Ovary (tissue), 3 donors: Measurements from ENCODE around the gene PKMYT1.

Experiments used
- EP300 ChIP-seq: sonication (generic); formaldehyde crosslinking; IDR thresholded peaks from one replicate; pipeline ENCODE4 v1.6.1; 2017; ENCODE audit warnings: antibody characterized with exemption
- TF ChIP-seq, protein P1 (sequence below), 3 donors: fragments of 450-650 bp in 2 of 3; fragments of 200-600 bp in 1 of 3; IDR thresholded peaks; one replicate each; pipeline versions ENCODE4 v1.5.1 to v1.8.0; 2016 to 2022; ENCODE audit warnings: antibody characterized with exemption in 3 of 3, mild to moderate bottlenecking in 1 of 3
- donor health status: DM: no; HTN: no; CAD: no.

DNA sequence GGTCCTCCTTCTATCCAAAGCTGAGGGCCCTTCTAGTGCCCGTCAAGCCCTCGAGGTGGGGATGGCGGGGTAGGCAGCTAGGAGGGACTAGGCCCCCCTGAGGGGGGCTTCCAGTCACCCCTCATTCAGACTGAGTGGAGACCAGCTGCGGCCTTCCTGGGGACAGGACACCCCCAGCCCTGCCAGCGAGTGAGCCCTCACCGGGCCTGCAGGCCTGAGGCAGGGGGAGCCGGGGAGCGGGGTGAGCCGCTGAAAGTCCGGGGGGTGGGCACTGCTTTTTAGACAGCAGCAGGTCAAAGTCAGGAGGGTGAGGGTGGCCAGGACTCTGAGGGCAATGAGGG, 24.8 kb downstream of the PKMYT1 start:
- TF ChIP-seq, protein P1, sequence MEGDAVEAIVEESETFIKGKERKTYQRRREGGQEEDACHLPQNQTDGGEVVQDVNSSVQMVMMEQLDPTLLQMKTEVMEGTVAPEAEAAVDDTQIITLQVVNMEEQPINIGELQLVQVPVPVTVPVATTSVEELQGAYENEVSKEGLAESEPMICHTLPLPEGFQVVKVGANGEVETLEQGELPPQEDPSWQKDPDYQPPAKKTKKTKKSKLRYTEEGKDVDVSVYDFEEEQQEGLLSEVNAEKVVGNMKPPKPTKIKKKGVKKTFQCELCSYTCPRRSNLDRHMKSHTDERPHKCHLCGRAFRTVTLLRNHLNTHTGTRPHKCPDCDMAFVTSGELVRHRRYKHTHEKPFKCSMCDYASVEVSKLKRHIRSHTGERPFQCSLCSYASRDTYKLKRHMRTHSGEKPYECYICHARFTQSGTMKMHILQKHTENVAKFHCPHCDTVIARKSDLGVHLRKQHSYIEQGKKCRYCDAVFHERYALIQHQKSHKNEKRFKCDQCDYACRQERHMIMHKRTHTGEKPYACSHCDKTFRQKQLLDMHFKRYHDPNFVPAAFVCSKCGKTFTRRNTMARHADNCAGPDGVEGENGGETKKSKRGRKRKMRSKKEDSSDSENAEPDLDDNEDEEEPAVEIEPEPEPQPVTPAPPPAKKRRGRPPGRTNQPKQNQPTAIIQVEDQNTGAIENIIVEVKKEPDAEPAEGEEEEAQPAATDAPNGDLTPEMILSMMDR (IDR thresholded peaks at IDR 0.05): no peak
- no peak for TF ChIP-seq EP300
